WTC11 (cell line): ENCODE measurements around the gene SPATA6.
"Not testable (repeated sequence)": the region's sequence is repeated elsewhere in the genome, so short reads cannot be mapped to it uniquely, and the experiment has no call there.

ENCODE experiments used
- CTCF ChIP-seq: fragments of 200-600 bp; IDR thresholded peaks from 2 replicates; pipeline ENCODE4 v1.8.0; 2022; ENCODE audit warnings: antibody characterized with exemption
- ESRRA ChIP-seq: sonication (generic); formaldehyde crosslinking; IDR thresholded peaks from 2 replicates; pipeline ENCODE4 v1.8.1; 2022; ENCODE audit warnings: mild to moderate bottlenecking, missing genetic modification reagents, borderline replicate concordance

- not testable (repeated sequence) for TF ChIP-seq CTCF, ESRRA
Measured at GRCh38 chr1:48284696-48285420, 187.1 kb downstream of the SPATA6 start.
